AG04449 (cell line): ENCODE results near the gene ASIC3.

Experiments used
- CTCF ChIA-PET: fragments of 350-600 bp; formaldehyde crosslinking; extraction: SDS; loops from one replicate; lab custom pipeline; 2021; ENCODE audit warnings: antibody characterized with exemption; lab: Yijun Ruan, JAX
- POLR2A ChIA-PET: fragments of 400-600, 350-600 bp; formaldehyde crosslinking; extraction: SDS; loops from one replicate; lab custom pipeline; 2020; ENCODE audit warnings: antibody characterized with exemption, inconsistent platforms; lab: Yijun Ruan, JAX
- DNase-seq: peaks from one replicate; pipeline ENCODE4 v3.0.0-alpha.2; 2010; ENCODE audit warnings: low read depth, low spot score
- H3K4me3 ChIP-seq: 2 replicates; pipeline ENCODE4 v1.5.1; 2011; ENCODE audit warnings: low read depth, mild to moderate bottlenecking, control low read depth, low read length
- CTCF ChIP-seq: IDR thresholded peaks from one replicate; pipeline ENCODE4 v1.5.1; 2011; ENCODE audit warnings: mild to moderate bottlenecking, moderate library complexity, low read length, control low read depth, inconsistent platforms; ENCODE audit not compliant: insufficient read depth; ENCODE audit errors: missing control alignments

ASIC3 gene

GRCh38 chr7:151087245-151088018 is 39.1 kb downstream of the ASIC3 start:
- ChIA-PET CTCF (interaction anchor here (0.7 to 19.2 kb wide), 6 partner anchors 9 to 77 kb away, joined by 3 to 347 read pairs (median 4); no protein-coding TSS in a partner anchor), POLR2A (interaction anchor here (1.5 kb wide), 2 partner anchors 11 to 26 kb away, joined by 5 read pairs; no protein-coding TSS in a partner anchor)
- H3K4me3 ChIP-seq: peak overlapping the region; percentile 75
- DNase-seq: no peak
- TF ChIP-seq CTCF: peak; percentile 42

- TF ChIP-seq CTCF: no peak
- peak overlapping the region; percentile 75 for H3K4me3 ChIP-seq
- POLR2A ChIA-PET: interaction anchor here (1.5 to 2.0 kb wide), 3 partner anchors 12 to 25 kb away, joined by 5 to 6 read pairs (median 5); no protein-coding TSS in a partner anchor
- CTCF ChIA-PET: interaction anchor here (0.7 to 19.2 kb wide), 8 partner anchors 12 to 156 kb away, joined by 3 to 347 read pairs (median 4); no protein-coding TSS in a partner anchor
- no peak for DNase-seq
Measured at GRCh38 chr7:151088019-151088855, 39.9 kb downstream of the ASIC3 start.

GRCh38 chr7:151088856-151089699 is 40.7 kb downstream of the ASIC3 start:
- ChIA-PET POLR2A (interaction anchor here (0.7 to 2.0 kb wide), 4 partner anchors 12 to 61 kb away, joined by 4 to 6 read pairs (median 5); partner anchors contain the start of gene ABCB8), CTCF (interaction anchor here (0.8 to 19.2 kb wide), 6 partner anchors 21 to 155 kb away, joined by 4 to 347 read pairs (median 4); no protein-coding TSS in a partner anchor)
- TF ChIP-seq CTCF: no peak
- DNase-seq: no peak
- peak overlapping the region; percentile 75 for H3K4me3 ChIP-seq

GRCh38 chr7:151089893-151090730 is 41.8 kb downstream of the ASIC3 start:
- no peak for DNase-seq
- ChIA-PET POLR2A (interaction anchor here (0.6 to 2.0 kb wide), 3 partner anchors 15 to 62 kb away, joined by 3 to 6 read pairs (median 4); partner anchors contain the start of gene ABCB8), CTCF (interaction anchor here (0.7 to 19.2 kb wide), 7 partner anchors 10 to 127 kb away, joined by 3 to 347 read pairs (median 4); no protein-coding TSS in a partner anchor)
- no peak overlapping the region for H3K4me3 ChIP-seq
- TF ChIP-seq CTCF: no peak

GRCh38 chr7:151091003-151091402 is 42.7 kb downstream of the ASIC3 start:
- DNase-seq: no peak
- H3K4me3 ChIP-seq: no peak overlapping the region
- POLR2A ChIA-PET: no interaction called here
- CTCF ChIA-PET: interaction anchor here (0.7 to 19.2 kb wide), 6 partner anchors 10 to 77 kb away, joined by 3 to 347 read pairs (median 4); partner anchors contain the start of gene FASTK
- TF ChIP-seq CTCF: no peak
